ENCODE data around the gene MLEC.
"Not testable (repeated sequence)": the region's sequence is repeated elsewhere in the genome, so short reads cannot be mapped to it uniquely, and the experiment has no call there.

Gene MLEC

DNA sequence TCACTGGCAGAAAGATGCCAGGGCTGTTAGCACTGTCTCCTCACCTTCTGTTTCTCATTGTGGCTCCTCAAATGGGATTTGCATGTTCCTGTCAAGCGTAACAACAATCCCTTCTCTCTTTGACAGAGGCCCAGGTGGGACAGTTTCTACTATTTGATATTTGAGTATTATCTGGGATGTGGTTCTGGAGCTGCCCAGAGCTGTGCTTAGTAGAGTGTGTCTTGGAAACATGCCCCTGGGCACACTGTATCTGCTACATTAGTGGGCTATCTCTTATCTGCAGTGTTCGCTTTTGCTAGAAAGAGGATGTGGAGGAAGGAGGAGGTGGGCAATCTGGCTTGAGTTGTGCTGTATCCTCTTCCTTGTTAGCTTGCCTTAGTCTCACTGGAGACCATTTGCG lies 34.9 kb downstream of the MLEC start:
- DNase-seq = no peak

GRCh38 chr12:120722784-120723183 lies 35.8 kb downstream of the MLEC start:
- DNase-seq = no peak

DNA sequence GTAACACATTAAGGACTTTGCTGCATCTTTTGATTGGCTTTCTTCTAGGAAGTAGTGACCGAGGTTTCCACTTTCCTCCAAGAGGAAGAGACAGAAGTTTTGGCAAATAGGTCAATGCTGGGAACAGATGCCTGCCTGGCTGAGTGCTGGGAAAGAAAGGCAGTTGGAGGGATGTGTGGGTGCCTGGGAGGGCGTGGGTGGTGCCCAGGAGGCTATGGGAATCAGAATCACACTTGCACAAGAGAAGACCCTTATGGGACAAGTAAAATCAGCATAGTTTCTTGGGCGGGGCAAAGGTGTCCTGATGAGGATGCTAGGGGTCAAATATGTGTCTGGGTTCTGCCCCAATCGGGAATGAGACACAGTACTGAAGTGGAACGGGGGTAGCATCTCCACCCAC lies 37.8 kb downstream of the MLEC start:
- no peak for DNase-seq

- DNase-seq = no peak
These were observed 38.3 kb downstream of the MLEC start for GRCh38 chr12:120725151-120725658.

- DNase-seq = peak; percentile 75
These were observed 38.9 kb downstream of the MLEC start, which contains the start of gene ACADS for GRCh38 chr12:120725659-120726509. Gene ACADS (plus strand): TSS chr12:120725826. CDS start chr12:120725886, 60 bp downstream.

DNA sequence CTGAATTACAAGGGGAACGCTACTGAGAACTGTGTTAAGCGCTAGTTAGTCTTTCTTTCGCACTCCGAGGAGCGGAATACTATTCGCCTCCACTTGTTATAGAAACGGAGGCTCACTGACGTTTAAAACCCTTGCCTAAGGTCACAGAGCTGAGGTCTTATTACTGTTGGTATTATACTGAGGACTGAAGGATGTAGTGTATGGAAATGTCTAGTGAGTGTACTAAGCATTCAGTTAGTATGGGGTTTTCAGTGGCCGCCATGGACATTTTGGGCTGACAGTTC lies 39.5 kb downstream of the MLEC start:
- no peak for DNase-seq

DNA sequence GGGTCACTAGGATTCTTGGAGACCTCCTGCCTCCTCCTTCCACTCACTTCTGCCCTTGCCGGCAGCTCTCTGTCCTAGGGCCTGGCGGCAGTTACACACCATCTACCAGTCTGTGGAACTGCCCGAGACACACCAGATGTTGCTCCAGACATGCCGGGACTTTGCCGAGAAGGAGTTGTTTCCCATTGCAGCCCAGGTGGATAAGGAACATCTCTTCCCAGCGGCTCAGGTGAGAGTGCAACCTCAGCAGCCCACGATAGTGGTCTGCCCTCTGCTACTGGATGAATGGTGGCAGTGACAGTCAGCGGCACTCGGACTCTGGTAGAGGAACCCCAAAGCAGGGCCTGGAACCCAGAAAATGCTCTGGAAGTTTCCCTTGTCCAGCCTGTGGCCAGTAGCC lies 40.0 kb downstream of the MLEC start:
- no peak for DNase-seq

DNA sequence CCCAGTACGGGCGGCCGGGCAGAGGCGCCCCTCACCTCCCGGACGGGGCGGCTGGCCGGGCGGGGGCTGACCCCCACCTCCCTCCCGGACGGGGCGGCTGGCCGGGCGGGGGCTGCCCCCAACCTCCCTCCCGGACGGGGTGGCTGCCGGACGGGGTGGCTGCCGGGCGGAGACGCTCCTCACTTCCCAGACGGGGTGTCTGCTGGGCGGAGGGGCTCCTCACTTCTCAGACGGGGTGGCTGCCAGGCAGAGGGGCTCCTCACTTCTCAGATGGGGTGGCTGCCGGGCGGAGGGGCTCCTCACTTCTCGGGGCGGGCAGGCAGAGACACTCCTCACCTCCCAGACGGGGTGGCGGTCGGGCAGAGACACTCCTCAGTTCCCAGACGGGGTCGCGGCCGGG lies 45.2 kb downstream of the MLEC start:
- not testable (repeated sequence) for DNase-seq

DNA sequence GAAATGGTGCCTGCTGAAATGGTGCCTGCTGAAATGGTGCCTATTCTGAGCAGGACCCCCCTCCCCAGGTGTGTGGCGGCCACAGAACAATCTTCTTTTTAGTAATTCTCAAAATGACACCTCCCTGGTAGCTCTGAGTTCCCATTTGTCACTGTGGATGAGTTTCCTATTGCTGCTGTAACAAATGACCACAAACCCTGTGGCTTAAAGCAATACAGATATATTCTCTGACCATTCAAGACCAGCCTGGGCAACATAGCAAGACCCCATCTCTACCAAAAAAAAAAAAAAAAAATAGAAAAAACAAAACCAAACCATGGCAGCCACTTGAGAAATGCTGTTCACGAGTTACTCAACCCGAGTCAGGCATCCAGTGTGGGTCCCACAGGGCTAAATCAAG lies 46.6 kb downstream of the MLEC start:
- DNase-seq = no peak

DNA sequence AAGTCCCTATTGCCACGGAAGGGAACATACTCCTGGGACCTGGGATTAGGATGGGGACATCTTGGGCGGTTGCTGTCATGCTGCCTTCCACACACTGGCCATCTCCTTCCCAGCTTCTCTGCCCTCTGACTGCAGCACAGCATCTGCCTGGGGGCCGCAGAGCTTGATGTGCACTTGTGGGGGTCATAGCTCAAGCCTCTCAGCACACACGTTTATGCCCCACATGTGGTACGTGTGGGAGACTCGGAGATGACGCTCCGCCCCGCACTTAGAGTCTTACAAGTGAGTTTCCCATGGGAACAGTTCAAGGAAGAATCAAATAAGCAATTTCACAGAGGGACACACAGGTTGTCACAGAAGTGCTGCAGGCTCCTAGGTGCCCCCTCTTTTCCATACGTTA lies 47.3 kb downstream of the MLEC start:
- DNase-seq = no peak

GRCh38 chr12:120735181-120735580 lies 48.2 kb downstream of the MLEC start:
- DNase-seq = no peak

DNA sequence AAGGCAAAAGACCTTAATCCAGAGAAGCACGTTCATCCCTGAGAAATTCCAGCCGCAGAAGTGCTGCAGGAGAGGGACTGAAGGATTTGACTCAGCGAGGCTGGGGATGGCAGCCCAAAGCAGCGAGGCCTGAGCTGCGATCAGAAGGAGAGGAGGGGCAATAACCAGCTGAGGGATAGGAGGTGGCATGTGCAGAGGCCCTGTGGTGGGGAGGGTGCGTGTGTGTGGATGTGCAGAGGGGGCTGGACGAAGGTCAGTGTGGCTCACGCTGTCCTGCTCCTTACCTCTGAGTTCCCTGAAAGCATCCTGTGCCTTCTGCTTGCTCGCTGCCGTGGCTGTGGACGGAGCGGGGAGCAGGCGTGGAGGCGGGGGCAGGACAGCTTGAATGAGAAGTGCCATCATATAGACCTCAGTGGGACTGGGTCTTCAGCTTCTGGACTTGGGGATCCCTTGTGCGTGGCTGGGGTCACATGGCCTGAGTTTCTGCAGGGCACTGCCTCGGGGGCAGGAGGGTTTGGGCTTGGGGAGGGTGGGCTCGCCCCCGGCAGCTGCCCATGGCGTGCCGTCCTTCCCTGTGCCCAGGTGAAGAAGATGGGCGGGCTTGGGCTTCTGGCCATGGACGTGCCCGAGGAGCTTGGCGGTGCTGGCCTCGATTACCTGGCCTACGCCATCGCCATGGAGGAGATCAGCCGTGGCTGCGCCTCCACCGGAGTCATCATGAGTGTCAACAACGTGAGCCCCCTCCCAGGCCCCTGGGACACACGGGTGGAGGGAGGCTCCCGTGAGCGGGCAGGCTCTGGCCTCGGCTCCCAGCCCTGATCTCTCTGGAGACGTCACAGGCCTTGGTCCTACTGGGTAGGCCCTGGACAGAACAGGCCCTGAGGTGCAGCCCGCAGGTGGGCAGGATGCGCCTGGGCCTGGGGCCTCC lies 49.7 kb downstream of the MLEC start:
- DNase-seq = no peak

DNA sequence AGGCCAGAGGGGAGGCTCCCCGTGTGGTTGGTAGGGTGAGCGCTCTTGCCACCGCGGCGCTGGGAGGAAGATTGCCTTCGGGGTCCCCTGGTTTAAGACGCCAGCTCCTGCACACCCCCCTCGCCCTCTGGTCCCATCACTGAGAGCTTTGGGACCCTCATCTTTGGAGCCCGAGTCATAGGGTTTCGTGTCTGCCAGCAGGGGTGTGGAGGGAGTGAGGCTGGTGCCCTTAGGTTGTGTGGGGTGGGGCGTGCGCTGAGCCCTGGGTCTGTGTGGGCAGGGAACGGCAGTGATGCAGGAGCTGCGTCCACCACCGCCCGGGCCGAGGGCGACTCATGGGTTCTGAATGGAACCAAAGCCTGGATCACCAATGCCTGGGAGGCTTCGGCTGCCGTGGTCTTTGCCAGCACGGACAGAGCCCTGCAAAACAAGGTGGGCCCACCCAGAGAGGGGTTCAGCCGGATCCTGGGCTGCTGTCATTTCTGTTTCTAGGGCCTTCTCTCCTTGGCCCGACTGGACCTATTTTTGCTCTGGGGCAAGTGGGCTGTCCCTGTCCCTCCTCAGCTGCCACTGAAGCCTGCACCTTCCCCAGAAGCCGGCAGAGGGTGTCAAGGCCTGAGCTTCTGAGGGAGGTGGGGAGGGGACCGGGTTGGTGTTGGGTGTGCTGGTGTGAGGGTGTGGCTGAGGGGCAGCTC lies 50.8 kb downstream of the MLEC start:
- no peak for DNase-seq

DNA sequence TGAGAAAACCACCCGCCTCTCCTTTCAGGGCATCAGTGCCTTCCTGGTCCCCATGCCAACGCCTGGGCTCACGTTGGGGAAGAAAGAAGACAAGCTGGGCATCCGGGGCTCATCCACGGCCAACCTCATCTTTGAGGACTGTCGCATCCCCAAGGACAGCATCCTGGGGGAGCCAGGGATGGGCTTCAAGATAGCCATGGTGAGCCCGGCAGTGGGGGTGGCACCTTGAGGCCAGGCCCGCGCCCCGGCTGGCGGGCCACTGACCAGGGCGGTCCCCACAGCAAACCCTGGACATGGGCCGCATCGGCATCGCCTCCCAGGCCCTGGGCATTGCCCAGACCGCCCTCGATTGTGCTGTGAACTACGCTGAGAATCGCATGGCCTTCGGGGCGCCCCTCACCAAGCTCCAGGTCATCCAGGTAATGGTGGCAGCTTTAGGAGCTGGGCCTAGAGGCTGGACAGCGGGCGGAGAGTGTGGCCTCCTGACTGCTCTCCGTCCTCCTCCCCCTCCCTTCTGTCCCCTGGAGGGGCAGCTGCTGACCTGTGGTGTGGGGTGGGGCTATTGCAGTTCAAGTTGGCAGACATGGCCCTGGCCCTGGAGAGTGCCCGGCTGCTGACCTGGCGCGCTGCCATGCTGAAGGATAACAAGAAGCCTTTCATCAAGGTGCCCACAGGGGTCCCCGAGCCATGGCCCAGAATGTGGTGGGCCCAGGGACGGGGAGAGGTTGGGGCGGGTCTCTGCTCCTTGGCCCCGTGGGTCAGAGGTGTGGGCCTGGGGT lies 51.5 kb downstream of the MLEC start:
- no peak for DNase-seq

DNA sequence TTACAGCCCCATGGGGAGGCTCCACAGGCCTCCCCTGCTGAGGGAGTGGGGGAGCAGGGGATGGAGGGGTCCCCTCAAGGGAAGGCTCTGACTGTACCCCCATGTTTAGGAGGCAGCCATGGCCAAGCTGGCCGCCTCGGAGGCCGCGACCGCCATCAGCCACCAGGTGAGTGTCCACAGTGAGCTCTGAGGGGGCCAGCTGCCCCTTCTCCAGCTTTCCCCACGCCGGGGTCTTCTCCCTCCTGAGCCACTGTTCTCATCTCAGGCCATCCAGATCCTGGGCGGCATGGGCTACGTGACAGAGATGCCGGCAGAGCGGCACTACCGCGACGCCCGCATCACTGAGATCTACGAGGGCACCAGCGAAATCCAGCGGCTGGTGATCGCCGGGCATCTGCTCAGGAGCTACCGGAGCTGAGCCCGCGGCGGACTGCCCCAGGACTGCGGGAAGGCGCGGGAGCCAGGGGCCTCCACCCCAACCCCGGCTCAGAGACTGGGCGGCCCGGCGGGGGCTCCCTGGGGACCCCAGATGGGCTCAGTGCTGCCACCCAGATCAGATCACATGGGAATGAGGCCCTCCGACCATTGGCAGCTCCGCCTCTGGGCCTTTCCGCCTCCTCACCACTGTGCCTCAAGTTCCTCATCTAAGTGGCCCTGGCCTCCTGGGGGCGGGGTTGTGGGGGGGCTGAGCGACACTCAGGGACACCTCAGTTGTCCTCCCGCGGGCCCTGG lies 52.2 kb downstream of the MLEC start:
- no peak for DNase-seq

GRCh38 chr12:120739821-120740613 lies 53.1 kb downstream of the MLEC start:
- no peak for DNase-seq

DNA sequence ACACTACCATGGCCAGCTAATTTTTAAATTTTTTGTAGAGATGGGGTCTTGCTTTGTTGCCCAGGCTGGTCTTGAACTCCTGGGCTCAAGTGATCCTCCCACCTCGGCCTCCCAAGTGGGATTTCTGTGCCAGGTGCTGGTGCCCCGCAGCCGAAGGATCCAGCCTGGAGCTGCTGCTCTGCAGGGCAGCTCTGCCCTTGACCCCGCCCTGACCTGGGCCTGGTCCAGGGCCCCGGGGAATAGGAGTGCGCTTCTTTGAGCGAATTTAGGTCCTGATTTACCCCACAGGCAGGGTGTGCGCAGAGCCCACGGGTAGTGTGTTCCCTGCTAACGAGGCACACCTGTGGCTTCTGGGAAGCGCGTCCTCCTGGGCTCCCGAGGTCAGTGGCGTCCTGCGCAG lies 53.9 kb downstream of the MLEC start:
- no peak for DNase-seq

- DNase-seq = no peak
These were observed 54.8 kb downstream of the MLEC start for GRCh38 chr12:120741476-120742421.

DNA sequence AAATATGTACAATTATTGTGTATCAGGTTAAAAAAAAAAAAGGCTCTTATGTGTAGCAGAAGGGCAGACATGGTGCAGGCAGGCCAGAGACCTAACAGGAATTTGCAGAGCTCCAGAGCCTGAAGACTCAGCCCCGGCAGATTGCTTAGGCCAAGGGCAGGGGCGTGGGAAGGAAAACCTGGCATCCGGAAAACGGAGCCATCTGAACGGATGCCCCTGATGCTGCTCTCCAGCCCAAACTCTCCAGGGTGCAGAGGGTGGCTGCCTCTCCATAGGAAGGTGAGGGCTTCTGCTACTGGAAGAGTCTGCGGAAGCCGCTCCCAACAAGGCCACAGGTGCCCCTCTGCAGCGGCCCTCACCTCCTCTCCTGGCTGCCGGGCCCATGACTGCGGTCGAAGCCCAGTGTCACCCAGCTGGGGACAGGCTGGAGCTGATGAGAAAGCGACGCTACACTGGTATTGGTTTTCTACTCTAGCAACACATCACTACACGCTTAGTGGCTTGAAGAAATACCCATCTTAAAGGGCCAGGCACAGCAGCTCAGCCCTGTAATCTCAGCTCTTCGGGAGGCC lies 58.1 kb downstream of the MLEC start:
- DNase-seq = no peak
